Calu3 (cell line): ENCODE results near the gene YPEL5. TPM values are rescaled to one million over a fixed set of nuclear protein-coding genes. Genes with fewer than 3 reads are reported as not detected.
"Not testable (repeated sequence)": the region's sequence is repeated elsewhere in the genome, so short reads cannot be mapped to it uniquely, and the experiment has no call there.

Experiments
- Bru-seq: library from RNA; stranded (reverse); fragments of 400-500 nt; gene quantifications from one replicate; lab custom pipeline; 2021; lab: Mats Ljungman, UMichigan
- BruChase-seq, 2 experiments: library from RNA; stranded (reverse); fragments of 400-500 nt; gene quantifications; one replicate each; lab custom pipeline; 2021; lab: Mats Ljungman, UMichigan
- BruUV-seq: library from RNA; stranded (reverse); fragments of 400-500 nt; replicated peaks from 2 replicates; lab custom pipeline; 2021; lab: Mats Ljungman, UMichigan
- CTCF ChIA-PET: fragments of 300-600 bp; sonication (Branson Sonifier 250); formaldehyde crosslinking; loops from one replicate; lab custom pipeline; 2022; ENCODE audit warnings: antibody characterized with exemption; lab: Charles Lee
- DNase-seq: peaks from one replicate; pipeline ENCODE4 v3.0.0; 2022
- H3K27ac Mint-ChIP-seq: one replicate; pipeline ENCODE4 v1.8.0; 2022; ENCODE audit warnings: mixed read lengths; ENCODE audit not compliant: unreplicated experiment
- H3K27me3 Mint-ChIP-seq: one replicate; pipeline ENCODE4 v1.8.0; 2022; ENCODE audit warnings: mixed read lengths; ENCODE audit not compliant: unreplicated experiment
- H3K36me3 Mint-ChIP-seq: one replicate; pipeline ENCODE4 v1.8.0; 2022; ENCODE audit warnings: mild to moderate bottlenecking, moderate library complexity, mixed read lengths; ENCODE audit not compliant: insufficient read depth, unreplicated experiment
- H3K4me1 Mint-ChIP-seq: one replicate; pipeline ENCODE4 v1.8.0; 2022; ENCODE audit warnings: mild to moderate bottlenecking, low read depth, mixed read lengths; ENCODE audit not compliant: unreplicated experiment
- H3K4me3 Mint-ChIP-seq: one replicate; pipeline ENCODE4 v1.8.0; 2022; ENCODE audit warnings: mild to moderate bottlenecking, low read depth, moderate library complexity, mixed read lengths; ENCODE audit not compliant: unreplicated experiment
- H3K9me3 Mint-ChIP-seq: one replicate; pipeline ENCODE4 v1.8.0; 2022; ENCODE audit warnings: low read depth, mixed read lengths; ENCODE audit not compliant: unreplicated experiment
- CTCF ChIP-seq: fragments of 200-600 bp; IDR thresholded peaks from one replicate; pipeline ENCODE4 v1.8.0; 2022; ENCODE audit warnings: antibody characterized with exemption; ENCODE audit not compliant: unreplicated experiment
- intact Hi-C: fragments of 100-400 bp; cut with micrococcal nuclease; formaldehyde crosslinking; loops from one replicate; pipeline ENCODE4 v1.10.0; 2022; ENCODE audit not compliant: unreplicated experiment
- long read RNA-seq: library from polyadenylated mRNA; stranded (forward); transcript quantifications from one replicate; pipeline ENCODE4 v2.0.0, GENCODE V29; 2022
- total RNA-seq: library from RNA; stranded (reverse); gene quantifications from 2 replicates; pipeline ENCODE4 v1.2.3, GENCODE V29; 2022

Gene YPEL5
- total RNA-seq, result 23.0 and 27.4 TPM in 2 replicates
- percentile 77 among the genes with signal in this experiment for Bru-seq, nascent RNA
- percentile 74 among the genes with signal in this experiment for BruChase-seq, experiment 1, labeled RNA remaining after a 6-hour chase
- percentile 79 among the genes with signal in this experiment for BruChase-seq, experiment 2, labeled RNA remaining after a 2-hour chase
- long read RNA-seq, transcript YPEL5-201 (3 exons, 2,182 nt), result major isoform, 34 of 37 reads
- long read RNA-seq, partial matches to known transcripts, result 0 of 37 reads
- long read RNA-seq, other reads (novel, unspliced or antisense), result 3 of 37 reads

GRCh38 chr2:30146337-30147195, at the start of gene YPEL5:
Gene YPEL5, plus strand, starts transcription at chr2:30147007. Its CDS starts 9,645 bp downstream, at chr2:30156652.
- intact Hi-C loops, result no loop called here
- no peak for TF ChIP-seq CTCF
- peaks cover 8% of the 10 kb centered on the region for H3K4me1 Mint-ChIP-seq
- H3K4me3 Mint-ChIP-seq, result peak within 1 kb of the TSS; percentile 74
- peaks cover 20% of the 10 kb centered on the region for H3K36me3 Mint-ChIP-seq
- peaks cover 25% of the 10 kb centered on the region for H3K27me3 Mint-ChIP-seq
- CTCF ChIA-PET, result interaction anchor here (0.5 to 1.5 kb wide), 5 partner anchors 18 to 1252 kb away, joined by 3 to 8 read pairs (median 4); partner anchors contain the start of gene WDR43
- no TSS peak for BruUV-seq
- no peaks in the 10 kb centered on the region for H3K9me3 Mint-ChIP-seq
- DNase-seq, result peak; percentile 99
- H3K27ac Mint-ChIP-seq, result peak within 1 kb of the TSS; percentile 87

- DNase-seq, result no peak
- Mint-ChIP-seq H3K9me3 (no peaks in the 10 kb centered on the region), H3K36me3 (no peaks in the 10 kb centered on the region), H3K27ac (no peak overlapping the region), H3K27me3 (peaks cover 92% of the 10 kb centered on the region), H3K4me3 (no peak overlapping the region), H3K4me1 (no peaks in the 10 kb centered on the region)
- TF ChIP-seq CTCF, result no peak
- BruUV-seq, result no TSS peak
- intact Hi-C loops, result loop anchor here (10.0 kb wide), 1 partner anchor 606 kb away; no protein-coding TSS in a partner anchor
- CTCF ChIA-PET, result interaction anchor here (1.8 kb wide), 1 partner anchor 16 kb away, joined by 5 read pairs; no protein-coding TSS in a partner anchor
Observed at GRCh38 chr2:30098266-30099005, 48.4 kb upstream of the YPEL5 start.

- CTCF ChIA-PET, result interaction anchor here (1.8 kb wide), 1 partner anchor 15 kb away, joined by 5 read pairs; no protein-coding TSS in a partner anchor
- not testable (repeated sequence) for H3K36me3 Mint-ChIP-seq, H3K27ac Mint-ChIP-seq, BruUV-seq, H3K4me1 Mint-ChIP-seq, DNase-seq, H3K4me3 Mint-ChIP-seq, H3K9me3 Mint-ChIP-seq
- H3K27me3 Mint-ChIP-seq, result peaks cover 92% of the 10 kb centered on the region
- intact Hi-C loops, result loop anchor here (10.0 kb wide), 1 partner anchor 605 kb away; no protein-coding TSS in a partner anchor
Observed at GRCh38 chr2:30099366-30099765, 47.4 kb upstream of the YPEL5 start.

- DNase-seq, H3K36me3 Mint-ChIP-seq, BruUV-seq, H3K27ac Mint-ChIP-seq, H3K4me3 Mint-ChIP-seq, H3K4me1 Mint-ChIP-seq, H3K9me3 Mint-ChIP-seq, intact Hi-C loops: not testable (repeated sequence)
- H3K27me3 Mint-ChIP-seq, result peaks cover 85% of the 10 kb centered on the region
- CTCF ChIA-PET, result interaction anchor here (1.0 kb wide), 1 partner anchor 65 kb away, joined by 3 read pairs; no protein-coding TSS in a partner anchor
Observed at GRCh38 chr2:30100691-30101090, 46.1 kb upstream of the YPEL5 start.
